ENCODE results near the gene VPS13D.
"Not testable (repeated sequence)": the region's sequence is repeated elsewhere in the genome, so short reads cannot be mapped to it uniquely, and the experiment has no call there.

DNA sequence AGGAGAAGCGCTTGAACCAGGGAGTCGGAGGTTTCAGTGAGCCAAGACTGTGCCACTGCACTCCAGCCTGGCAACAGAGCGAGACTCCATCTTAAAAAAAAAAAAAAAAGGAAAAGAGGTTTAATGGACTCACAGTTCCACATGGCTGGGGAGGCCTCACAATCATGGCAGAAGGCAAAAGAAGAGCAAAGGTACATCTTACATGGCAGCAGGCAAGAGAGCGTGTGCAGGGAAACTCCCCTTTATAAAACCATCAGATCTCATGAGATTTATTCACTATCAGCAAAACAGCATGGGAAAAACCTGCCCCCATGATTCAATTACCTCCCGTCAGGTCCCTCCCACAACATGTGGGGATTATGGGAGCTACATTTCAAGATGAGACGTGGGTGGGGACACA lies 5.7 kb upstream of the VPS13D start:
- TF ChIP-seq, protein P1, sequence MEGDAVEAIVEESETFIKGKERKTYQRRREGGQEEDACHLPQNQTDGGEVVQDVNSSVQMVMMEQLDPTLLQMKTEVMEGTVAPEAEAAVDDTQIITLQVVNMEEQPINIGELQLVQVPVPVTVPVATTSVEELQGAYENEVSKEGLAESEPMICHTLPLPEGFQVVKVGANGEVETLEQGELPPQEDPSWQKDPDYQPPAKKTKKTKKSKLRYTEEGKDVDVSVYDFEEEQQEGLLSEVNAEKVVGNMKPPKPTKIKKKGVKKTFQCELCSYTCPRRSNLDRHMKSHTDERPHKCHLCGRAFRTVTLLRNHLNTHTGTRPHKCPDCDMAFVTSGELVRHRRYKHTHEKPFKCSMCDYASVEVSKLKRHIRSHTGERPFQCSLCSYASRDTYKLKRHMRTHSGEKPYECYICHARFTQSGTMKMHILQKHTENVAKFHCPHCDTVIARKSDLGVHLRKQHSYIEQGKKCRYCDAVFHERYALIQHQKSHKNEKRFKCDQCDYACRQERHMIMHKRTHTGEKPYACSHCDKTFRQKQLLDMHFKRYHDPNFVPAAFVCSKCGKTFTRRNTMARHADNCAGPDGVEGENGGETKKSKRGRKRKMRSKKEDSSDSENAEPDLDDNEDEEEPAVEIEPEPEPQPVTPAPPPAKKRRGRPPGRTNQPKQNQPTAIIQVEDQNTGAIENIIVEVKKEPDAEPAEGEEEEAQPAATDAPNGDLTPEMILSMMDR (IDR thresholded peaks at IDR 0.05), result not testable (repeated sequence)
- TF ChIP-seq POLR2A (IDR thresholded peaks at IDR 0.05), result not testable (repeated sequence)

Measured in Peyer's patch (tissue), 4 donors.